Stimulated activated CD8-positive, alpha-beta memory T cell treated with anti-CD3 and anti-CD28 coated beads, Interleukin-4, amount 100 ng/mL, for 48 hours (primary cell): ENCODE measurements around the gene JCAD.

ENCODE experiments used
- DNase-seq: peaks from one replicate; pipeline ENCODE4 v3.0.0-alpha.2; 2020

JCAD gene

GRCh38 chr10:29977171-29977570 lies 82.2 kb downstream of the JCAD start:
- no peak for DNase-seq

GRCh38 chr10:29976134-29976533 lies 83.3 kb downstream of the JCAD start:
- DNase-seq = no peak

GRCh38 chr10:29974773-29975172 lies 84.6 kb downstream of the JCAD start:
- DNase-seq = no peak

GRCh38 chr10:29973921-29974320 lies 85.5 kb downstream of the JCAD start:
- DNase-seq = no peak

GRCh38 chr10:29970576-29970975 lies 88.8 kb downstream of the JCAD start:
- DNase-seq = no peak

GRCh38 chr10:29970012-29970396 lies 89.4 kb downstream of the JCAD start:
- no peak for DNase-seq

- no peak for DNase-seq
Measured at GRCh38 chr10:29969255-29970011, 90.0 kb downstream of the JCAD start.

- DNase-seq = no peak
Measured at GRCh38 chr10:29968585-29968984, 90.8 kb downstream of the JCAD start.

- DNase-seq = no peak
Measured at GRCh38 chr10:29966269-29966668, 93.1 kb downstream of the JCAD start.
